Activated naive CD4-positive, alpha-beta T cell (primary cell): ENCODE results near the gene ENC1.

Experiments used
- DNase-seq, 4 experiments: peaks; one replicate each; lab custom pipeline; 2025; lab: John Stamatoyannopoulos, UW

ENC1 gene

GRCh38 chr5:74631081-74631953, 9.2 kb downstream of the ENC1 start:
- DNase-seq = no peak

DNA sequence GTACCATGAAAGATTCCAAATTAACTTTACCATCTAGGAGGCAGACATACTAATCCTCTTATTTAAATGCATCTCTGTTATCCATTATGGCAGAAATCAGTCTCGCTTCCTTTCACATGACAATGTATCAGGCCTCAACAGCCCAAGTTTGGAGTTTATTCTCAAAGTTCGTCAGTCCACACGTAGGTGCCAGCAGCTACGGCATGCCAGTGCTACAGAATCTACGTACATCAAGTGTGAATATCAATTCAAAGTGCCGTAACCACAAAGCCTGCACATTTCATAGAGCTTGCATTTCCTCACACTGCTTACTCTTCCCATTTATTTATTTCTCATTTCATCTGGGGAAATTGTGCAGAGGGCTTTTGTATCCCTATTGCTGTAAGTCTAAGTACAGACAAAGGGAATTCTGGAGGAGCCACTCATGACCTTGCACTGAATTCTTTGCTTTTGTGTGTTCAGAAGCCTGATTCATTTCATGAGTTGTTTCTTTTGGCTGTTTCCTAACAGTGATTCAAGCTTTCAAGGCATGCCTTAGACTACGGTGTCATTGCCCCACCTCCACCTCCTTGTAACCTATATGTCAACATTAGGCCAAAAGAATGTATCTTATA, 10.0 kb downstream of the ENC1 start:
- no peak for DNase-seq

DNA sequence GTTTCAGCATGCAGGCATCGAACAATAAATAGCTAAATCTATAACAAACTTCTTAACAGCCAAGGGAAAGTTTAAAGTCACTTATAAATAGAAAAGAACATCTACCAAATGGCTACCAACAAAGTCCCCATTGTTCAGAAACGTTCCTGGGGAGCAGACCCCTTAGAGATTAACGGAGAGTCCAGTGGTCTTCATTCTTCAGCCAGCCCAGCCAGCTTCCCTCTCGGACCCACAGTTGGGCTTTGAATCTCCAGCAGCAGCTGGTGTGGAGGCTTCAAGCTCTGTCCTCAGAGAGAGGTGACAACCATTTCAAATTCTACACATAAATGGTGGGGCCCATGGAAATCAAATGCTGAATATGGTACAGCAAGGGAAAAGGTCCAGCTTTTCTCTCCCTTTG, 11.2 kb downstream of the ENC1 start:
- no peak for DNase-seq

DNA sequence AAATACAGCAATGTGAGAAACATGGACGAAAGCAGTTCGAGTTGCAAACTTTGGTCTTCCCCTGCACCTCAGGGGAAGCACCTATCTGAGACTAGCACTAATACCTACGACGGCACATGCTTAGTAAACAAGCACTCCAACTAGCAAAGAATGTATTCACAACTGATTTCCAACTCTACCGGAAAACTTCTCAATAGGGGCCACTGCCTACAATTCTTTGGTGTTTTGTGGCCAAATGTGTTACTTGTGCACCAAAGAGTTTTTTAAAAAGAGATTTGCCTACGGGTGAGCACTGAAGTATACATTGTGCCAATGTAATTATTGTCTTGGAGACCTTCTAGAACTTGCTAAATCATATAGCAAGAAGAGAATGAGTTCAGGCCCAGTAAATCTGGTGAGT, 12.2 kb downstream of the ENC1 start:
- no peak for DNase-seq

DNA sequence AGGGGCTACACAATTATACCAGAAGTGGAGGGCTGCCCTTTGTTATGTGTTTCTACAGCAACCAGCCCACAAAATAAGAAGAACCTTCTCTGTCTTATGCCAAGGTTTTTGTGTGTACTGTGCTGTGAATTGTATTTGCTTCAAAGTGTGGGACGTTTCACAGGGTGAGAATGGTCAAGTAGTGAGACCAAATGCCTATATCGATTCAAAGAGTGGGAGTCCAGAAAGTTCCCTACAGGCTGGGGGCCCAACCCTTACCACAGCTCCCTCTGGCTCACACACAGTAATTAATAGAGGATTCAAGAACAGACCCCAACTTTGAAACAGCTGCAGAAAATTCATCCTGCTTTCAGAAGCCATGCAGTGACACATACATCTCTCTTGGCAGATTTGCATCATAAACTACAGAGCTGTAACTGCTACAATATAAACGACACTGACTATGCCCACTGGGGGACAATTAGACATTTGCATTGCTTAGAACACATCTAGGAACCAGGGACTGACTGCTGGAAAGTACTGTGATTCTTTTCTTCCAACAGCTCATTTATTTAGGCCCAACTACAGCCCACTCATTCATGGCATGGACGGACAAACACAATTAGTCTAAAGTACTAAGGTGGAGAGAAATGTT, 12.8 kb downstream of the ENC1 start:
- no peak for DNase-seq

GRCh38 chr5:74626386-74627222, 13.9 kb downstream of the ENC1 start:
- DNase-seq = no peak

GRCh38 chr5:74625742-74626241, 14.7 kb downstream of the ENC1 start:
- no peak for DNase-seq

- no peak for DNase-seq
These were observed 15.5 kb downstream of the ENC1 start for GRCh38 chr5:74624931-74625505.

DNA sequence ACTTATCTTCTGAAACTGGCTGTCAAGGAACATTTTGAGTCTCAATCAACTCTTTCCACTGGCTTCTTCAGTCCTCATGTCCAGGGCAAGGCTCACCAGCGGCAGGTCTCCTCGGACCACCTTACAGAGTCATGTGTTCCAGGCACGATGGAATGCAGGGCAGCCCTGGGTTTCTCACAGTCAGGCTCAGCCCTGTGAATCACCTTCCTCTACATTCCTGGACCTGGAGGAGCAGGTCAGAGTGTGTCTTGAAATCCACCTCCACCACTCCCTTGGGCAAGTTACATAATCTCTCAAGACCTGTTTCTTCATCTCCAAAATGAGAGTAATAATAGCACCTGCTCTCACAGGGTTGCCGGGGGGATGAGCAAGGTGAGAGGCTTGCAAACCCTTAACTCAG, 16.0 kb downstream of the ENC1 start:
- DNase-seq = no peak

GRCh38 chr5:74623748-74624408, 16.6 kb downstream of the ENC1 start:
- DNase-seq = no peak

DNA sequence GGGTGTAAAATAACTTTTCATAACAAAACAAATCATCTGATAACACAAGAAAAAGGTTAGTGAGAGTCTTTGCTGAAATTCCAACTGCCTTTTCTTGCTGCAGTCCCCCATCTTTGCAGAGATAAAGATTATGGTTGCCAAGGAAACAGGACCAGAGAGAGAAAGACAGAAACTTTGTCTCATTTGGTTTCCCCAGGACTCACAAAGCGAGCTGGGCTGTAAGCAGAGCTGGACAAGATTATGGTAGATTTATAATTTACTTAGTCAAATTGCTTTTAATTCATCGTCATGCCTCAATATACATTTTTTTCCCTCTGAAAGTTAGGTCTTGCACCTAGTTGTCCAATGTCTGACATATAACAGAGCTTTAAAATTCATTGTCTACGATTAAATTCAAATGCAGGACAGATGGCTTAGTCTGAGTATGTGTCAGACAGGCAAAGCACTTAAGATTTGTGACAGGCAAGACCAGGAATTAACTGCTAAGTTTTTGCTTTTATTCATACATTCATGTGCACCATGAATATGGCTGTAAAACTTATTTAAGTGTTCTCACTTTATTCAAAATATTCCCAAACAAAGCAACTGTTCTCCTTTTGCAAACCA, 17.4 kb downstream of the ENC1 start:
- no peak for DNase-seq

DNA sequence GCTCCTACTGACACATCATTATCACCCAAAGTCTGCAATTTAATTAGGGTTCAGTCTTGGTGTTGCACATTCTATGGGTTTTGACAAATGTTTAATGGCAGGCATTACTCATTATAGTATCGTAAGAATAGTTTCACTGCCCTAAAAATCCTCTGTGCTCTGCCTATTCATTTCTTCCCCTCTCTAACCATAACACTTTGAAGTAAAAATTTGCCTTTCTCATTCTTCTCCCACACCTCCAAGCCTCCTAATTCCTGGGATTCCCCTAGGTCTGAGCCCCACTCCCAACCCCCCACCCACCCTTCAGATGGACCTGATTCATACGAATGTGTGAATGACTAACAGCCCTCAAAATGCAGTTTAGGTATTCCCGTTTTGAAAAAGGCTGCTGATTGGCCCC, 18.4 kb downstream of the ENC1 start:
- no peak for DNase-seq

DNA sequence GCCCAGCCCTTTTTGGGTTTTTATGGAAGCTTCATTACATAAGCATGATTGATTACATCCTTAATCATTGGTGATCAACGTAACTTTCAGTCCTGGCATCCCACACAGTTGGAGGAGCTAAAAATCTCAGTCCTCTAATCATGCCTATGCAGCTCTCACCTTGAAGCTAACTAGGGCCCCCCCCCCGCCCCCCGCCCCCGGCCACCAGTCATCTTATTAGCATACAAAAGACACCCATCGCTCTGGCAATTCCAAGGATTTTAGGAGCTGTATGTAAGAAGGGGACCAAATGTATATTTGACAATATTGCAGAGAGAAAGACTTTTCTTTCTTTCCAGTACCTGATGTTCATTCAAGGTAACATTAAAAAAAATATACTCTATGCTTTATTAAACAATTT, 19.0 kb downstream of the ENC1 start:
- no peak for DNase-seq

GRCh38 chr5:74619308-74619707, 21.2 kb downstream of the ENC1 start:
- DNase-seq = no peak

- DNase-seq = no peak
These were observed 22.4 kb downstream of the ENC1 start for GRCh38 chr5:74618106-74618505.

- DNase-seq = no peak
These were observed 23.3 kb downstream of the ENC1 start for GRCh38 chr5:74617202-74617601.

GRCh38 chr5:74616236-74617146, 24.0 kb downstream of the ENC1 start:
- no peak for DNase-seq

DNA sequence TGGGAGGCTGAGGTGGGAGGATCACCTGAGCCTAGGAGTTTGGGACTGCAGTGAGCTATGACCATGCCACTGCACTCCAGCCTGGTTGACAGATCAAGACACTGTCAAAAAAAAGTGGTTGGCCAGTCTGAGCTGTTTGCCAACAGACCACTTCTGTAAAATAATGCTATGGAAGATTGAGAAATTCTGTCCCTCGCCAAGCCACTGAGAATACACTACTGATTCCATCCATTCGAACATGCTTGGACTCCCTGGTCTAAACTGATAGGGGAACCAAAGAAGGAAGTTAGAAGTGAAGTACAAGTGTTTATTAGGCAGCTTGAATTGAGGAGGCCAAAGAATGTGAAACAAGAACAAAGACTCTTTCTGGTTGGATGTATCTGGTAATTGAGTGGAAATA, 27.2 kb downstream of the ENC1 start:
- DNase-seq = no peak

GRCh38 chr5:74612045-74612444, 28.5 kb downstream of the ENC1 start:
- no peak for DNase-seq
